ENCODE results near the gene TFF1. TPM values are rescaled to one million over a fixed set of nuclear protein-coding genes. Genes with fewer than 3 reads are reported as not detected.

TFF1 gene
- total RNA-seq, 1 donor from 2014 or later = 241 TPM

DNA sequence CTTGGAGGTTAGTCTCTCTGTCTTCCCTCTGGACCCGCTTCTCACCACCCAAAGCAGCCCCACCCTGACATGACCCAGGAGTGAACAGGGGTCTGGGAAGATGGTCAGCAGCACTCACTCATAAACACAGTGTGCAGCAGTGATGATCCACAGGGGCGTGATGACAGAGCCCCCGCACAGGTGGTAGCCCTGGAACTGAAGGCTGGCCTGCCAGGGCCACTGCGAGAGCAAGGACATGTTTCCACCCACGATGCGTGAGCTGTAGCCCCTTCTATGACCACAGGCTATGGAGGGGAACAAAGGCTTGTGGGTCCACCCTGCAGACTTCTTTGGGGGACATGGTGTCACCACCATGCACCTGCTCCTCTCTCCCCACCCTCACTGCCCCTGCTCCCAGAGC lies 16.6 kb upstream of the TFF1 start:
- no peak for DNase-seq (ENCODE audit: low spot score)

GRCh38 chr21:42381347-42381984 lies 15.1 kb upstream of the TFF1 start:
- peak; percentile 77 for DNase-seq (ENCODE audit: low spot score)

DNA sequence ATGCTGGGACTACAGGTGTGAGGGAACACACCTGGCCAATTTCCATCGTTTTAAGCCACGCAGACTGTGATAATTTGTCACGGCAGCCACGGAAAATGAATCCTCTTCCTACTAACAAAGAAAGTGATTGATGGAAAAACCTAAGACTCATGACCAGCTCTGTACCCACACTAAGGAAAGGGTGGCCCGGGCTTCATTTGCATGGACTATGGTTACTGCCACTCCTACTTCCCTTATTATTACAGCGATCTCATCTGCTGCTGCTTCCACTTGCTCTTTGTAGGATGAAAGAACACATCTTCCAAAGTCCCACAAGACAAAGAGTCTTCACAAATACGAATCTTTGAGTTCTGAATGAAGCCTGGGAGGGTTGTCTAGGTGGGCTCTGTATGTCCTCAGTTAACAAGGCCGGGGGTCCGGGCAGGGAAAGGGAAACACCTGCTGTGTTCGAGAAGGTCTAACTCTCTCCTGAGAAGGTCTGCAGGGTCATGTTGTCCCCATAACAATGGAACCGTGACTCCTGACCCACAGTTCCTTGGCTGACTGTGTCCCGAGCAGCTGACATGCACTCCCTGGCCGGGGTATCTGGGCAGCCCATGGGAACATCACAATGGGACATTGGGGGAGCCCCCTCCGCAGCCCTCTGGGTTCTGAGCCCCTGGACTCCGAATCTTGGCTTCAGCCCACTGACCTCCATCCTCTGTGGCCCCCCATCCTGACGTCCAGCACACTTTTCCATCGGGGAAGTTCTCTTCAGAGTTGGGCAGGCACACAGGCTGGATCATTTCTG lies 13.3 kb upstream of the TFF1 start:
- DNase-seq (ENCODE audit: low spot score) = no peak

GRCh38 chr21:42378418-42378817 lies 12.1 kb upstream of the TFF1 start:
- no peak for DNase-seq (ENCODE audit: low spot score)

DNA sequence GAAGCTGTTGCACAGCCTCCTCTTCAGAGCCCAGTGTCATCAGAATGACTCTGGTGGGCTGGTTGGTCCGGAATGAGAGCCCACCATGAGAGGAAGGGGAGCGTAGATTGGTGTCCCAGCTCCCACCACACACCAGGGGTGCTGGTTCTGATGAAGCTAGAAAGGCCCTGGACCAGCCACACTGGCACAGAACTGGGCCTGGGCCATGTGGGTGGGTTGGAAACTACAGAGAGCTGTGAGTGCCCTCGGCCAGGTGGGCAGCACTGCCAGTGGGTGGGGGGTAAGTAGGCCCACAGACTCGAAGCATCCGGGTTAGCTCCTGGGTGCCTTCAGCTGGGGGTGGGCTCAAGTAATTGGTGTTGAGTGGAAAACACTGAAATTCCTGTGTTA lies 11.6 kb upstream of the TFF1 start:
- no peak for DNase-seq (ENCODE audit: low spot score)

GRCh38 chr21:42377211-42377950 lies 11.0 kb upstream of the TFF1 start:
- DNase-seq (ENCODE audit: low spot score) = no peak

DNA sequence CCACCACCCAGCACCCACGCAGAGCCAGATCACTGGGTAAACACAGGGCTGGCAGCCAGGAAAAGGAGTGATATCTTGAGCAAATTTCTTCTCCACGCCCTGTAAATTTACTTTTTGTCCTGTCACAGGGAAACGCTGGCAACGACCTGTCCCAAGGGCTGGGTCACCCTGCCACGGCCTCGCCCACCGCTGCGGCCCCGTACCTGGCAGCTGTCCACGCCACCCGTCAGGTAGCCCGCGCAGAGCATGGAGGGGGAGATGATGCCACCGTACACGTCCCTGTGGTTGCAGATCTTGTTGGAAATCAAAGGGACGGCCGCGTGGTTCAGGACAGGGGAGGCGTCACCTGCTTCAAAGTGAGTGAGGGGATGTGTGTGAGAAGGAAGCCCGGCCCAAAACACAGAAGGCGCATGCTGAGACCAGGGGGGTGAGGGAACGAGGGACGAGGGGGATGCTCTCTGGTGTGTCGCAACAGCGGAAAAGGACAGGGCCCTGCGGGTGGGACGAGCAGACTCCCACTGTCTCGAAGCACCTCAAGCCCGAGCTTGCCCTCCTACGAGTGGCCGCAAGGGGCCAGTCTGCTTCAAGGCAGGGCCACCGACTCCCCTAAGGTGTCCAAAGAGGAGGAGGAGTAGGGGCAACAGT lies 10.1 kb upstream of the TFF1 start:
- DNase-seq (ENCODE audit: low spot score) = peak; percentile 31

- no peak for DNase-seq (ENCODE audit: low spot score)
These were observed 9.6 kb upstream of the TFF1 start for GRCh38 chr21:42375966-42376337.

DNA sequence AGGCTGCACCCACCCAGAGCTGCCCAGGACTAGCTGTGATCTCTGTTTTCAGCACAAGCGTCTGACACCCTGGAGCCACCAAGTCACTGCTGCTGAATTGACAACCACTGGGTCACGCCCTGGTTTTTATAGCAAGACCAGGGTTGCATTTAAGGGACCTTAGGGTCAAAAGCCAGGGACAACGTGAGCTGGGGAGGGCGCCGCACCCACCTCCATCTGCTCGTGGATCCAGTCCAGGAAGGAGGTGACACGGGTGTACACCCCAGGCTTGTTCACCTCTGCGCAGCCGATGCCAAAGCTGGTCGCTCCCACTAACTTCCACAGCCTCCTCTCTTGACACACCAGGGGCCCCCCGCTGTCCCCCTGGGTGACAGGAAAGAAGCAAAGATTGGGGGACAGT lies 9.2 kb upstream of the TFF1 start:
- no peak for DNase-seq (ENCODE audit: low spot score)

- DNase-seq (ENCODE audit: low spot score) = no peak
These were observed 8.6 kb upstream of the TFF1 start for GRCh38 chr21:42374864-42375499.

DNA sequence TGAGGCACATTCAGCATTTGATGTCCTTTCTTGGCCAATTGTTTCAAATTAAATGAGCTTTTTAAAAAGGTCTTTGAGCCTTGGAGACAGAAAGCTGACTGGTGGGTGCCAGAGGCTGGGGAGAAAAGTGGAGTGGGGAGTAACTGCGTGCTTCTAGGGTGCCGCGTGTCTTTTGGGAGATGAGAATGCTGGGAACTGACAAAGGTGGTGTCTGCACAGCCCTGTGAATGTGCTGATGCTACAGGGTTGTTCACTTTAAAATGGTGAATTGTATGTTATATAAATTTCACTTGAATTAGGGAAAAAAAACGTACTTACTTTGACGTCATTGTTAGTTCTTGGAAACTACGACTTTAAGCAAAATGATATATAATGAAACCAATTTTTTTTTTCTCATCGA lies 8.1 kb upstream of the TFF1 start:
- DNase-seq (ENCODE audit: low spot score) = no peak

DNA sequence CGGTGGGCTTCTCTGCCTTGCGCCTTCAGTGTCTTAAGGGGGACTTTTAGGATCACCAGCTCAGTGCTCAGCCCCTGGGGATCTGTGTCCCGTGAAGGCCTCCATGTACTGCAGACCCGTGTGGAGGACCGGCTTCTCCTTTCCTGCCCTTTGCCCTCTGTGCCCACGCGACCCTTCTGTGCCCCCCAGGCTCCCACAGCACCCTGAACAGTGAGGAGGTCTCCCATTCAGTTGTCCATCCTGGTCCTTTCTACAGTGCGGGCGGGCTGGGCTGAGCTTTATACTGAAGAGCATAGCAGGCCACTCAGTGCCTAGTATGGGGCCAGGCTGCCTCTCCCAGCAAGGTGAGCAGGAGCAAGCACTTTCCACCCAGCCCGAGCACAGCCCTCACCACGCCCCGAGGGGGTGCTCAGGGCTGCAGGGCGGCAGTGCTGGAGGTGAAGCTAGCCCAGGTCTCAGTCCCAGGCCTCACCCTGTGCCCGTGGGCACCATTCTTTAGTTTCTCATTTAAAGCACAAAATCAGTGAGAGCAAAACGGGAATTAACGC lies 7.6 kb upstream of the TFF1 start:
- no peak for DNase-seq (ENCODE audit: low spot score)

DNA sequence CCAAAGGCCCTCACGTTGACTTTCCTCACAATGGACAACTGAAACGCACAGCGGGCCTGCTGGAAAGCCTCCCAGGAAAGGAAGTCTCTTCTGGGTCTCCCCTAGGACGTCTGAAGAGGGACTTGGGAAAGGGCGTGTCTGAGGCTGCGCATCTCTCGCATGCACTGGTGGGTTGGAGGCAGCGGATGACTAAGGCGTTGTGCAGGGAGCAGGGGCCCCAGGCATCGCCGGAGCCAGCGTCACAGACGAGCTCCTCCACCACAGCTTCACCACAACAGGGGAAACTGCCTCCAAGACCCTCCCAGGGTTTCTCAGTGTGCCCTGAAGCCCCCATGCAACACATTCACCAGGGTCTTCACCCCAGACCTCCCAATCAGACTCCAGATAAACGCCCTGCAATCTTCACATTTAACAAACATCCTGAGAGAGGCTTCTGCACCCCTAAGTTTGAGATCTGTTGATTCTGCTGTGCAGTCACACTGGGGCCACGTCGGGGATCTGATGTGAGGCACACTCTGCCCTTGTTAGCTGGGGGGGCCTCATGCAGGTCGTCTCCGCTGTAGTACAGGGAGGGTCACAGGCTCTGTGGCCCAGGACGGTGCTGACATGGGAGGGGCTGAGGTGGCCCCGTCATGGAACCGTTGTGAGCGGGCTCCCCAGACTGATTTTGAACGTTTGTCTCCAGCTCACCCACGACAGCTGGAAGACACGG lies 7.0 kb upstream of the TFF1 start:
- no peak for DNase-seq (ENCODE audit: low spot score)

DNA sequence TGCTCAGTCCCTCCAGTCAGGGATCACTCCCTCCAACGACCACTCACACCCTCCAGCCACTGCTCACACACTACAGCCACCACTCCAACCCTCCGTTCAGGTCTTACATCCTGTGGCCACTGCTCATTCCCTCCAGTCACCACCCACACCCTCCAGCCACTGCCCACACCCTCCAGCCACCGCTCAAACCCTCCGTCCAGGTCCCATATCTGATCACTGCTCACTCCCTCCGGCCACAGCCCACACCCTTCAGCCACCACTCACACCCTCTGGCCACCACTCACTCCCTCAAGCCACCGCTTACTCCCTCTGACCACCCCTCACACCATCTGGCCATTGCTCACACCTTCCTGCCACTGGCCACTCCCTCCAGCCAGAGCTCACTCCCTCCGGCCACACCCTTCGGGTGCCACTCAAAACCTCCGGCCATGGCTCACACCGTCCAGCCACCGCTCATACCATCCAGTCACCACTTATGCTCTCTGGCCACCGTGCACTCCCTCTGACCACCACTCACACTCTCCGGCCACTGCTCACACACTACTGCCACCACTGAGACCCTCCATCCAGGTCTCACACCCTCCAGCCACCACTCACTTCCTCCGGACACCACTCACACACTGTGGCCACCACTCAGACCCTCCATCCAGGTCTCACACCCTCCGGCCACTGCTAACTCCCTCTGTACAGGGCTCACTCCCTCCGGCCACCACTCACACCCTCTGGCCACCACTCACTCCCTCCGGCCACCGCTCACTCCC lies 4.7 kb upstream of the TFF1 start:
- no peak for DNase-seq (ENCODE audit: low spot score)

DNA sequence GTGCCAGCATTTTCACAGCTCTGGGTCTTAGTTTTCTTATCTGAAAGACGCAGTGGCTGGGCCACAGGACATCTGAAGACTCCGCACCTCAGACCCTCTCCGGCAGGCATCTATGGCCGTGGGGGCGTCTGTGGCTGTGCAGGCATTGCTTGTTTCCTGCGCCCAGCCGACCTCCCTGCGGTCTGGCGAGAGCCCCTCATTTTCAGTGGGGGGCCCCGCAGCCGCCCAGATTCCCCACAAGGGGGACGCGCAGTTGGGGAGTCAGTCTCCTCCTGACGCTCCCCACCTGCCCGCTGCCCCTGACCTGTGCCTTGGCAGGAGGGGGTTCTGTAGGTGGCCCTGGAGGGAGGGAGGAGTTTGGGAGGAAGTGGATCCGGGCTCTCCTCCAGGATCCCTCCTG lies 3.5 kb upstream of the TFF1 start:
- no peak for DNase-seq (ENCODE audit: low spot score)

- DNase-seq (ENCODE audit: low spot score) = no peak
These were observed 1.2 kb upstream of the TFF1 start for GRCh38 chr21:42367367-42368165.

- DNase-seq (ENCODE audit: low spot score) = no peak
These were observed 565 bp downstream of the TFF1 start for GRCh38 chr21:42365770-42366169.

DNA sequence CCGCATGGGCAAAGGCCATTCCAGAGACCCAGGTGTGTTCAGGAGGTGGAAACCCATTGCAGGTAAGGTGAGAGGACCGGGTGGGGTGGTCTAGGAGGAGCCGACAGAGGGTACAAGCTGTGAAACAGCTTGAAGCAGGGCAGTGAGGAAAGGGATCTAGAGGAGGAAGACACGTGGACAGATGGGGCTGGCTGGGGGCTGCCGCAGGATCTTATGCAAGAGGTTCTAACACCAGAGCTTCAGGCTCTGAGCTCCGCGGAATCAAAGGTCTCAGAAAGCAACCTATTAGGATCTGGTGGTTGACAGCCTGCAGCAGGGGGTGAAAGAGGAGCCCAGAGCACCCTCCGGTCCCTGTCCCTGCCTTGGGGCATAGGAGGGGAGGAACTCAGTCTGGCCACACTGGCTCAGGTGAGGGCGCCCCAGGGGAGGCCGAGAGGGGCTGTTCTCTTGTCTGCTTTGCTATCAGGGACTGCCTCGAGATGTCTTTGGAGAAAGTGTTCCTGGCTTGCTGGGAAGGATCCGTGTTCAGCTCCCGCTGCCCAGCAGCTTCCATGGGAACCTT lies 1.9 kb downstream of the TFF1 start:
- DNase-seq (ENCODE audit: low spot score) = no peak

DNA sequence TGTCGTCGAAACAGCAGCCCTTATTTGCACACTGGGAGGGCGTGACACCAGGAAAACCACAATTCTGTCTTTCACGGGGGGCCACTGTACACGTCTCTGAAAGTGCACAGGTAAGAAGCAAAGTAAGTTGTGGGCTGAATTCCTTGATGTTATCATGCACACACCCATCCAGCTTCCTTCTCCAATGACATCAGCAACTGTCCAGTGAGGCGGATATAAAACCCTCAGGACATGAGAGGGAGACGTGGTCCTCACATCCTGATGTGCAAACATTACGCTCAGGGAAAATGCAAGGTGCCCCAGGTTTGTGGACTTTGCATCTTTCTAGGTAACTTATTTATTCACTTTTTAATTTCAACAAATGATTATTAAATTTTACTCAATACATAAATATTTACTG lies 3.0 kb downstream of the TFF1 start:
- DNase-seq (ENCODE audit: low spot score) = peak; percentile 61
